Islet precursor cell (in vitro differentiated cells): ENCODE data around the gene MMP7.
"Not testable (repeated sequence)": the region's sequence is repeated elsewhere in the genome, so short reads cannot be mapped to it uniquely, and the experiment has no call there.

Experiments used
- DNase-seq: peaks from one replicate; pipeline ENCODE4 v3.0.0-alpha.2; 2018

The MMP7 gene

DNA sequence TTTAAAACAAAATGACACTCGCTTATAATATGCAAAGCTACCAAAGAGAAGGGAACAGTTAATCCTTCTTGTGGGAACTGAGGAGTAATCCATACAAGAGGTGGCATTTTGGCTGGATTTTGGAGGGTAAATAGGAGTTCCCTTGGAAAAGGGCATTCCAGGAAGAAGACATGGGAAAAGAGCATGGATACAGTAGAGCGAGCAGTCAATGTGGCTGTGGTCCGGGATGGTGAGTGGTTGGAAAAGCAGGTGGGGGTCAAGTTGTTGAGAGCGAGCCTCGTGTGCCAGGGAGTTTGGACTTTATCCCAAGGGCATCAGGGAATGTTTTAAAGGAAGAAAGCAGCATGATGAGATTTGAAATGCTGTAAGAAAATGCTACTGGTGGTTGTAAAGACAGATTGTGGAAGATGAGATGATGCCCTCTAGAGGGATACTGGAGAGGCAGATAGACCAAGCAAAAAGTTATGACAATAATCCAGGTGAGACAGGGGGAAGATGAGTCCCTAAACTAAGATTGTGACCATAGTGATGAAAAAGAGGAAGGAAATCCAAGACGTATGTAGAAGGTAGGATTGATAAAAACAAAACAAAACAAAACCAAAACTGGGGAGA, 3.8 kb upstream of the MMP7 start:
- DNase-seq, result no peak

DNA sequence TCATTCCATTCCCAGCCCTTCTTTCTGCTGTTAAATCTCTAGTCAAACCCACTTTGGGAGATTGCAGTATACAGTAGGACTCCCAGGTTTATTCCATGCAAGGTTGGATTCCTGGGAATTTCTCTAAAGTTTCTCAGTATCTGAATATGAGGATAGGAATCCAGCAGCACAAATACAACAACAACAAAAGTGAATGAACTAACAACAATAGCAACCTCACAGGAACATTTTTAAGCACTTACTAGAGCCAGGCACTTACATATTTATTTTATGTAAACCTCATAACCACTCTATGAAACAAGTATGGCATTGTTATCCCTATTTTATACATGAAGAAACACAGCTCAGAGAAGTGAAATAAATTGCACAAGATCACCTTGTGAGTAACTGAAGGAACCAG, 1.9 kb downstream of the MMP7 start:
- DNase-seq, result no peak

DNA sequence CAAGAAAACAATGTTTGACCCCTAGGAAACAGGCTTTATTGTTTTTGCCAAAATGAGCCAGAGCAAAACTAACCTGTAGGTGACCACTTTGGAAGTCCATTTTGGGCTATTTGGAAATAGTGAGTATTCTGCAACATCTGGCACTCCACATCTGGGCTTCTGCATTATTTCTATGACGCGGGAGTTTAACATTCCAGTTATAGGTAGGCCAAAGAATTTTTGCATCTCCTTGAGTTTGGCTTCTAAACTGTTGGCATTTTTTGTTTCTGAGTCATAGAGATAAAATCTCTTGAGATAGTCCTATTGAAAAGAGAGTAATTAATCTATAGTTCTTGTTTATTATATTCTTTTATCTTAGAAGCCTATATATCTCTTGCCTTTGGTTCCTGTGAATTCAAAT, 2.9 kb downstream of the MMP7 start:
- no peak for DNase-seq

DNA sequence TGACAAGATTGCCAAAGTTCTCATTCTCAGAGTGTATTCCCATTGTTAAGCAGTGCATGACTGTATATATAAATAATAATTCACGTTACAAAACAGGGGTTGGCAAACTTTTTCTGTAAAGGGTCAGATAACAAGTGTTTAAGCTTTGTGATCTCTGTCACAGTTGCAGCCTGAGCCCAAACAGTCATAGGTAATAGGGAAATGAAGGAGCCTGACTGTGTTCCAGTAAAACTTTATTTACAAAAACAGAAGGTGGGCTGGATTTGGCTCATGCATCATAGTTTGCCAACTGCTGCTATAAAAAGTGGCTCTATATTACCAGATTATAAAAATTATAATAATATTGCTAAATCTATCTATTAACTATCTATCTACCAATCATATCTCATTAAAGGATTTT, 3.5 kb downstream of the MMP7 start:
- no peak for DNase-seq

DNA sequence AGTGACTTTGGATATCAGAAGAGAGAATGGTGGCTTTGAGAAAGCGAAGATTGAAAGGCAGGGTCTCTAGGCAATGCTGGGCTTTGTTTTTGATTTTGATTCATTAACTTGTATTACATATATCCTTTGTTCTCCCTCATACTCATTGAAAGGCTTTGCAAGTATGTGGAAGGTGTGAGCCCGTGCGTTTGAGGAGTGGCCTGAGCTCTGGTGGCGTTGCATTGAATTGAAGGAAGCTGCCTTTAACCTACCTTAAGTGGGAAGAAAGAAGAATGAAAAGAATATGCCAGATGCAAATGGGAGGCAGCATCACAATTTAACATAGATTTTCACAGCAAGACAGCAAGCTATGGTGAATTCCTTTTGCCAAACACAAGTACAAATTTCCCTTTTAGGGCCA, 6.7 kb downstream of the MMP7 start:
- DNase-seq, result no peak

DNA sequence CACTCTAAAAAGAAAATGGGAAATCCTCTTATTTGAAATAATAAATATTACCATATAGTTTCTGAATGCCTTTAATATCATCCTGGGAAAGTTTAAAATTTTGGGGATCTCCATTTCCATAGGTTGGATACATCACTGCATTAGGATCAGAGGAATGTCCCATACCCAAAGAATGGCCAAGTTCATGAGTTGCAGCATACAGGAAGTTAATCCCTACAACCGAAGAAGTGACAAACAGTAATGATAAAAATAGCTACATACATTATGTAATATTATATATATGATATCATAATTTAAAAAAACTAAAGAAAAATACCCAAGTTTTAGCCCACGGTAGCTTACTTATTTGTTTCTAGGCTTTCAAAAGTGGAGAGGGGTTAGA, 7.4 kb downstream of the MMP7 start:
- no peak for DNase-seq

DNA sequence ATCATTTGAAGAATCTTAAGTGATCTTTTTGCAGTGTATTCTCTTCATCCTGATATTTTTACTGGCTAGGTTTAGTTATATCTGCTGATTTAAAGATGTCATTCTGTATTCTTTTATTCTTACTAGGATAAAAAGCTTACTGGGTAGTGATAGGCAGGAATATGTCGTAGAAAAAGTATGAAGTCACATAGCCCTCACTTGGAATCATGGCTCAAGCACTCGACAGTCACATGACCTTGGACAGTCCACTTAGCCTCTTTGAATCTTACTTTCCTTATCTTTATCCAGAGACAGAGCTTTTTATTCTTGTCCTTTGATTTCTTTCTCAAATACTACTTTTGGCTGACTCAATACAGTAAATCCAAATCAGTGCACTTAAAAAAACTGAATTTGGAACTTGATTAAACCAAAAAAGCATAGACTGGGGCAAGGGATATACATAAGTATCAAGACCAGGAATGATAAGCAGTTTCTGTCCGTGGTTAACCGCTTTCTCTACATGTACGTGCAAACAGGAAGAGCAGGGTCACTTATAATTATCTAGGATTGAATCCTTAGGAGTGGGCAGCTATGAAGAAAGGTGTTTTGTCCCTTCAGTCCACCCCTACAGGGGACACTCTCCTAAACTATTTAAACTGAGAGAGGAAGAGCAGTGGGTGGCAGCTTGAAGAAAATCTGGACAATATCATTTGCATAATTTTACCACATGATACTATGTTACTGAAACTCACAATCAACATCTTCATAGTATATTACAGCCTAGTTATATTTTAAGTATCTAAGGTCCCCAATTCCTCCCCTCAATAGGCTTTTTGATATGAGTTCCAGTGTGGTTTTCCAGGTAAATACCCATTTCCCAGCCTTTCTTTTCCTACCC, 8.0 kb downstream of the MMP7 start:
- no peak for DNase-seq

DNA sequence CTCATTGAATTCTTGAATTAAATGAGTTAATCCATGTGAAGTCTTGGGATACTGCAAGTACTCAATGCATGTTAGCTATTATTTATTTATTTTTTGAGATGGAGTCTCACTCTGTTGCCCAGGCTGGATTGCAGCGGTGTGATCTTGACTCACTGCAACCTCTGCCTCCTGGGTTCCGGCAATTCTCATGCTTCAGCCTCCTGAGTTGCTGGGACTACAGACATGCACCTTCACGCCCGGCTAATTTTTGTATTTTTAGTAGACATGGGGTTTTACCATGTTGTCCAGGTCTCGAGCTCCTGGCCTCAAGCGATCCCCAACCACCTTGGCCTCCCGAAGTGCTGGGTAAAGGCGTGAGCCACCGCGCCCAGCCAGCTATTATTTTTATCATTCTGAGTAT, 9.4 kb downstream of the MMP7 start:
- no peak for DNase-seq

DNA sequence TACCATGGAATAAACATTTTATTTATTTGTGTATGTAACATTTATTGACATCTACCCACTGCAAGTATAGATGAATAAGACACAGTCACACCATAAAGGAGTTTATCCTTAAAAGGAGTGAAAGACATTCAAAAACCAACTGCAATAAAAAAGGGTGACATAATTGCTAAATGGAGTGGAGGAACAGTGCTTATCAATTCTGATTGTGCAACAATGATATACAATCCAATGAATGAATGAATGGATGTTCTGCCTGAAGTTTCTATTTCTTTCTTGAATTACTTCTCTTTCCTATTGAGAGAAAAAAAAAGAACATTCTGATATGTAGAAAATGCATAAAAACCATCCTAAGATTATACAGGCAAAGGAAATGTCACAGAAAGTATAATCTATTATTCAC, 10.0 kb downstream of the MMP7 start:
- DNase-seq, result no peak

DNA sequence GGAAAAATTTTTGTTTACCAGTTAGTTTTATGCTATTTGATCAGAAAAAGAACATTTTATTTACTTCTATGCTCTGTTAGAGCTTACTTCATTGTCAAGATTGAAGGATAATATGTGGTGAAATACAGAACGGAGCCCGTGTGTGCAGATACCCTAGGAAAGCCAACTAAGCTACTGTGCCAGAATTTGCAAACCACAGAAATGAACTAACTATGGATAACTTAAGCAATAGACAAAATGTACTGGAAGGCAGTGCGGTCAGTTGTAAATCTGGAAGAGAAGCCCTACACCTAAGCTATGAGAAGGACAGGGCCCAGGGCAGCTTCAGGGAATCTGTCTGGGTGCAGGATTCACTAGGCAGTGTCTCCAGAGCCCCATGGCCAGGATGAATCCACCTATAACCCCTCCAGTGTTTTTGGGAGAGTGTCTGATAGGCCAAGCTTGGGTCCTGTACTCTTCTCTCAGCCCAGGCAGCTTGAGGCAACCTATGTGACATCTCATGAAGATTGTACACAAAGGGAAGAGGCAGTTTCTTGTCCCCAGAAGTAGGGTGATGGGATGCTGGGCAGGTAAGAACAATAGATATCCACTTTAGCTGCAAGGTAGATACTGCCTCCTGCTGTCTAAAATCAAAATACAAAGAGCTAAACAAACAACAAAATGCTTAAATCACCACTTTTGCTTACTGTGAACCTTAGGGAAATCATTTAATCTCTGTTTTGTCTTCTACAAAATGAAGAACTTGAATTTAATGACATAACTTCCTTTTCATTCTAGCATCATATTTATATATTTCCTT, 12.1 kb downstream of the MMP7 start:
- no peak for DNase-seq

DNA sequence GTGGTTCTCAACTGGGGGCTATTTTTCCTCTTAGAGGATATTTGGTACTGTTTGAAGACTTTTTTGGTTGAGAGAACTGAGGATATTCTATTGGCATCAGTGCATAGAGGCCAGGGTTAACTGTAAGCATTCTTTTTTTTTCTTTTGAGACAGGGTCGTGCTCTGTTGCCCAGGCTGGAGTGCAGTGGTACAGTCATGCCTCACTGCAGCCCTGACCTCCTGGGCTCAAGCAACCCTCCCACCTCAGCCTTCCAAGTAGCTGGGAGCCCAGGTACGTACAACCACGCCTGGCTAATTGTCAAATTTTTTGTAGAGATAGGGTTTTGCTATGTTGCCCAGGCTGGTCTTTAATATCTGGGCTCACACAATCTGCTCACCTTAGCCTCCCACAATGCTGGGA, 12.9 kb downstream of the MMP7 start:
- no peak for DNase-seq

DNA sequence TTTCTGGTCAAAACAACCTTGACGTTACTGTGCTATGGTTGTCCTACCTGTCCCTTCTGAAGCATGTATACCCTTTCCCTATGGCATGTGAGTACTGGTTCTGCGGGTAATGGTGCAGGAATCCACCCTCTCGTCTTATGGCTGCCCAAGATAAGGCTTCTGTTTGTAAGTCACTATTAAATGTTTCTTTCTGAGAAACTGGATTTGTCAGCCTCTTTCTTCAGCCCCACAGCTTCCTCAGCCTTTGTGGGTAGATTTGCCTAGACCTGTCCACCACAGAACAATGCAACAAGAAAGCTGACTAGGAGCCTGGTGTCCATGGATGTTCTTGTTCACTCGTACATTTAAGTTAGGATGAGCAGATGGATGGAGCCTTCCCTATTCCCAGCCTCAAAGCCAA, 14.4 kb downstream of the MMP7 start:
- DNase-seq, result no peak

DNA sequence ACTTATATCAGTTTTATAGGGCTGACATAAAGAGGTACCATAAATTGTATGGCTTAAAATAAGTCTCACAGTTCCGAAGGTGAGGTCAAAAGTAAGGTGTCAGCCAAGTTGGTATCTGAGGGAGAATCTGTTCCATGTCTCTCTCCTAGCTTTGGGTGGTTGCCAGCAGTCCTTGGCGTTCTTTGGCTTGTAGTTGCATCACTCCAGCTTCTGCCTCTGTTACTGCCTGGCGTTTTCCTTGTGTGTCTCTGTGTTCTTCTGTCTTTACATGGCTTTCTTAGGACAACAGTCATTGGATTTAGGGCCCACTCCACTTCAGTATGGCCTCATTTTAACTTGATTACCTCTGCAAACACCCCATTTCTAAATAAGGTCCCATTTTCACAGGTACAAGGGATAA, 16.7 kb downstream of the MMP7 start:
- DNase-seq, result no peak

DNA sequence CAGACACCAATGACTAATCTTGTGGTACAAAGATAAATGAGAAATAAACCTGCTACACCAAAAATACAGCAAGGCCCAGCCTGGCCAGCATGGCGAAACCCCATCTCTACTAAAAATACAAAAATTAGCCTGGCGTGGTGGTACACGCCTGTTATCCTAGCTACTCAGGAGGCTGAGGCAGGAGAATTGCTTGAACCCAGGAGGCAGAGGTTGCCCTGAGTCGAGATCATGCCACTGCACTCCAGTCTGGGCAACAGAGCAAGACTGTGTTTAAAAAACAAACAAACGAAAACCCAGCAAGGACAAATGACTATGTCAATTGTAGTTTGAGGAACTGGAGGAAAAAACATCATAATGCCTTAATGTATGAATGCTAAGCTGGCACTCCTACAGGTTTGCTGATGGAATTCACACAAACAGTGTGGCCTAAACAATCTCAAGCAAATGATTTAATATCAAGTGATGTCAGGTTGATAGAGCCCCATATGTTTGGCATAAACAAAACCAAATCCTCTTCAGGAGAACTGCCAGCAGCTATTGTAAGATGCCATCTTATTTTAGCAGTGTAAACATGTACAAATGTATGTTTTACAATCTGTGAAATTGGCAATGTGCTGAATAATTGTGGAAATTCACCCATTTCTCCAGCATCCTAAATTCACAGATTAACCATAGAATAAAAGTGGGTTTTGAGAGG, 20.0 kb downstream of the MMP7 start:
- DNase-seq, result no peak

DNA sequence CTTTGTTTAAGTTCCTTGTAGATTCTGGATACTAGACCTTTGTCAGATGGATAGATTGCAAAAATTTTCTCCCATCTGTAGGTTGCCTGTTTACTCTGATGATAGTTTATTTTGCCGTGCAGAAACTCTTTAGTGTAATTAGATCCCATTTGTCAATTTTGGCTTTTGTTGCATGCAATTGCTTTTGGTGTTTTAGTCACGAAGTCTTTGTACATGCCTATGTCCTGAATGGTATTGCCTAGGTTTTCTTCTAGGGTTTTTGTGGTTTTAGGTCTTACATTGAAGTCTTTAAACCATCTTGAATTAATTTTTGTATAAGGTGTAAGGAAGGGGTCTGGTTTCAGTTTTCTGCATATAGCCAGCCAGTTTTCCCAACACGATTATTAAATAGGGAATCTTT, 27.7 kb downstream of the MMP7 start:
- not testable (repeated sequence) for DNase-seq

DNA sequence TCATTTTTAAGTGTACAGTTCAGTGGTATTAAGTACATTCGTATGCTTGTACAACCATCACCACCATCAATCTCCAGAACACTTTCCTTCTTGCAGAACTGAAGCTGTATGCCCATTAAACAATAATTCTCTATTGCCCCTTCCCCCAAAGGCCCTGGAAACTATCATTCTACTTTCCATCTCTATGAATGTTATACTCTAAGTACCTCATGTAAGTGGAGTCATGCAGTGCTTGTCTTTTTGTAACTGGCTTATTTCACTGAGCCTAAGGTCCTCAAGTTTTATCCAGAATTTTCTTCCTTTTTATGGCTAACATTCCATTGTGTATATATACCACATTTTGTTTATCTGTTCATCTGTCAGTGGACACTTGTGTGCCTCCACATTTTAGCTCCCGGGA, 29.7 kb downstream of the MMP7 start:
- DNase-seq, result no peak

DNA sequence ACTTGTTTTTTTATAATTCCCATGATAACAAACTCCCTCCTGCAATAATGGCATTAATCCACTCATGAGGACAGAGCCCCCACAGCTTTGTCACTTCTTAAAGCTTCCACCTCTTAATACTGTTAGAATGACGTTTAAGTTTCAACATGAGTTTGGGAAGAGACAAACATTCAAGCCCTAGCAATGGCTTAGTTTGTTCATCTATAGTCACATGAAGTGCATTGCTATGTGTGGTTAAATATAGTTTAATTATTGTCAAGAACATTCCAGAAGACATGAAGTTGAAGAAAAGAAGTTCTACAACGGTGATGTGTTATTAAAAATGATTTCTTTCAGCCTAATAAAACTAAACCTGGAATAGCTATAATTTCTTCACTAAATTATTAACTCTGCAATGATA, 30.6 kb downstream of the MMP7 start:
- DNase-seq, result no peak

DNA sequence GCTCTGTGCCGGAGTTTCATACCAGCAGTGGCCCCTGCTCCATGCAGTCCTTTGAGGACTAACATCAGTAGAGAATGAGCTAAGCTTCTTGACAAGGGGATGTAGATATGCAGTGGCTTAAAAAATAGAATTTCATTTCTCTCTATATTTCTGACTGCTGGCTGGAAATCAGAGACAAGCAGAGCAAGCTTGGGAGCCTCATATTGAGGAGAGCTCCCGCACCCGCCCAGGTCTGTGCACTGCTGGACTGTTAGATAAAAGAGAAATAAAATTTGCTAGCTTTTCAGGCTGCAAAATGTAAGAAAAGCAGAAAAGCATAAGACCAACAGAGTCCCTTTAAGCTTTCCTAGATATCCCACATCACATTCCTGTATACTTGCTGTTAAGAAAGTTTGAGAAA, 31.4 kb downstream of the MMP7 start:
- DNase-seq, result no peak

DNA sequence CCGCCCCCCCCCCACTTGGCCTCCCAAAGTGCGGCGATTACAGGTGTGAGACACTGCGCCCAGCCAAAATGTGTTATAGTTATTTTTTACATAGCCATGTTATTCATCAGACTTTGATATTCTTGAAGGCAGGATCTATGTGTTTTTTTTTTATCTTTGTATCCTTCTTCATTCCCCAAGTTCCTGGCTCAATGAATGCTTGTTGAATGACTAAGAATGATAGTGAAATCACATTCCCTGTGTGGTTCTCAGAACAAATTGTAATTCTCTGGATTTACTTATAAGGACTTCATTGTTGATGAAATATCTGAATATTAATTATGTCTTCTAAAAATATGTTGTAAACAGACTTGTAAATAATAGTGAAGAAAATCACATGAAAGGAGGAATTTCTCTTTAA, 33.5 kb downstream of the MMP7 start:
- no peak for DNase-seq

DNA sequence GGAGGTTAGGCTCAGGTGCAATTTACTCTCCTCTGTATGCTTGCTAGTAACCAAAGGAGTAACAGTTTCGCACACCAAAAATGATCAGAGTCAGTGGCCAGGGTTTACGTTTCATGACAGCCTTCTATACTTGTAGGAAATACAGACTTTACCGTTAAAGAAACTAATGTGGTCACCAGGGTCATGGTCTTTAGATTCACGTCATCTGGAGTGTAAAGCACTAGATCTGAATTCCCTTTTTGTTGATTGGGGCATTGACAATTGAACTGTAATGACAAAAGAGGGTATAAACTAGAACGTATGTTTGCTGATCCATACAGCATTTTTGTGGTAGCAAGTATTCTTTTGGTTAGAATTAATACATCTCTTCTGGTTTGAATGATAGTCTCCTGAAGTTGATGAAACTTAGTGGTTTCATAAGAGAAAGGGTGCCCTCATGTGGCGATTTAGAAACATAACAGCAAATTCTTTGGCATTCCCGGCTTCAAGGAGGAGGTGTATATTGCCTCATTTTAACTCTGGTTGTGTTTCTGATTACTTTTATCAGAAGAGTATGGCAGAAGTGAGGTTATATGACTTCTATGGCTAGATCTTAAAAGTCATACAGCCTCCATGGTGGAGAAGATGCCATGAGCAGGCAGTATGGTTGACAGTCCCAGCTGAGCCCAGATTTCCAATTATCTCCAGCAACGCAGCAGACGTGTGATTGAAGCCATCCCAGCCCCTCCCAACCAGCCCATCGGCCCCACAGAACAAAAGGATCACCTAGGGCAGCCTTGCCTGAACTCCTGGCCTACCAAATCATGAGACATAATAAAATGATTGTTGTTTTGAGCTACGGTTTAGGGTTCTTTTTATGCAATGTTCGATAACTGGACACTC, 35.1 kb downstream of the MMP7 start:
- peak; percentile 66 for DNase-seq

DNA sequence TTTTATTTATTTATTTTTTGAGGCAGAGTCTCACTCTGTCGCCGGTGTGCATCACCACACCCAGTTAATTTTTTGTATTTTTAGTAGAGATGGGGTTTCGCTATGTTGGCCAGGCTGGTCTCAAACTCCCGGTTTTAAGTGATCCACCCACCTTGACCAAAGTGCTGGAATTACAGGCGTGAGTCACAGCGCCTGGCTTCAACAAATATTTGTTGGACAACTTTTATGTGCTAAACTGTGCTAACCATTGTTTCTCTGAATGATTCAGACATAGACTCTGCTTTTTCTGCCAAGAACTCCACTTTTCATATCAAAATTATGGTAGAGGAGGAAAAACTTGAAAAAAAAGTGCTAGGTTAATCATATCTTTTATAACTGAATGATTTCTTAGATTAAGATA, 36.3 kb downstream of the MMP7 start:
- DNase-seq, result no peak

DNA sequence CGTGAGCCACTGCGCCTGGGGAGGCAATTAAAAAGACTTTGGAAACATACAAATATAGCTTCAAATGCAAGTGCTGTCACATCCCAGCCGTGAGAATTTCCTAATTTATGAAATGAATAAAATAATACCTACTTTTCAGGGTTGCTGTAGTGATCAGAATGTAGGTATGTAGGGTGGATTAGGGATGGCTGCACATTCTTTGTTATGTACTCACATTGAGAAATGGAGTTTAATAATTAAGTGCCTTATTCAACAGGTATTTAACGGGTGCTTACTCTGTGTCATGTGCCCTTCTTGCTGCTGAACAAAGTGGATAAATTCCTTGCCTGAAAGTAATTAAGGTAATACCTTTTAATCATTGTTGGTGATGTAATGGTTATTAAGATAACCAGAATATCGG, 37.0 kb downstream of the MMP7 start:
- DNase-seq, result no peak
